GM21723 (cell line): ENCODE results near the gene WDFY3.
"Not testable (repeated sequence)": the region's sequence is repeated elsewhere in the genome, so short reads cannot be mapped to it uniquely, and the experiment has no call there.

Experiments used
- ATAC-seq: cut with Tn5 transposase; IDR thresholded peaks from one replicate; pipeline ENCODE4 v1.9.1; 2021; ENCODE audit warnings: mild to moderate bottlenecking, moderate library complexity; ENCODE audit not compliant: unreplicated experiment

WDFY3 gene

GRCh38 chr4:84727491-84727890 lies 239.0 kb downstream of the WDFY3 start:
- ATAC-seq = no peak

GRCh38 chr4:84726356-84726755 lies 240.1 kb downstream of the WDFY3 start:
- no peak for ATAC-seq

DNA sequence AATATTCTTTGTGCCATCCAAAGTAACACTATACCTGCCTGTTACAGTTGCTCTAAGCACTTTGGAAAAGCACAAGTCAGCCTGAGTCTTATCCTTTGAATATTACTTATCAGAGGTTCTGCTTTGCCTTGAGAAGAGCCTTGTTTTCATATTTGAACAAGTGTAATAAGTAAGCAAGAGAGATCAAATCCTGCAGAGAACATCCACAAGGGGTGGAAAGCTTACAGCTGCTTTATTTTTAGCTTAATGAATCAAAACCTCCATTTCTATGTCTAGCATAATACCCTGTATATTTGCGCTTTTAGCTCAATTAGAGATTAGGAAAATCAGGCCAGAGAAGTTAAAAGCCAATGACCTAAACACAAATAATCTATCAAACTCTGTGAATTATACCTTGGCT lies 243.8 kb downstream of the WDFY3 start:
- ATAC-seq = no peak

GRCh38 chr4:84719115-84719514 lies 247.4 kb downstream of the WDFY3 start:
- no peak for ATAC-seq

DNA sequence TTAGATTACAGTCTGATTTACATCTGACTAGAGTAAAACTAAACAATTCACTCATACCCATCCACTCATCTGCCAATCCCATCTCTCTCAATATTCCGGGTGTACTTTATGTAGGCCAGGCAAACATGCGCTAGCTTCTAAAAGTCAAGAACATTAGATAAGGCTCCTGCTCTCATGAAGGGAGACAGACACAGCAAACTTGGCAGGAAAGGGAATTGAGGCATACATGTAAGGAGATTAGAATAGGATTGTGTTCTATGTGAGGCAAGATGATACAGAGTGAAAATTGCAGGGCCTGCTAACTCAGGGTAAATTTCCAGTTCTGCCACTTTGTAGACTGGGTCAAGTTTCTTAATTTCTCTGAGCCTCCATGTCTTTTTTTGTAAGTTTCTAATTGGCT lies 247.8 kb downstream of the WDFY3 start:
- no peak for ATAC-seq

GRCh38 chr4:84710548-84710947 lies 255.9 kb downstream of the WDFY3 start:
- ATAC-seq = no peak

DNA sequence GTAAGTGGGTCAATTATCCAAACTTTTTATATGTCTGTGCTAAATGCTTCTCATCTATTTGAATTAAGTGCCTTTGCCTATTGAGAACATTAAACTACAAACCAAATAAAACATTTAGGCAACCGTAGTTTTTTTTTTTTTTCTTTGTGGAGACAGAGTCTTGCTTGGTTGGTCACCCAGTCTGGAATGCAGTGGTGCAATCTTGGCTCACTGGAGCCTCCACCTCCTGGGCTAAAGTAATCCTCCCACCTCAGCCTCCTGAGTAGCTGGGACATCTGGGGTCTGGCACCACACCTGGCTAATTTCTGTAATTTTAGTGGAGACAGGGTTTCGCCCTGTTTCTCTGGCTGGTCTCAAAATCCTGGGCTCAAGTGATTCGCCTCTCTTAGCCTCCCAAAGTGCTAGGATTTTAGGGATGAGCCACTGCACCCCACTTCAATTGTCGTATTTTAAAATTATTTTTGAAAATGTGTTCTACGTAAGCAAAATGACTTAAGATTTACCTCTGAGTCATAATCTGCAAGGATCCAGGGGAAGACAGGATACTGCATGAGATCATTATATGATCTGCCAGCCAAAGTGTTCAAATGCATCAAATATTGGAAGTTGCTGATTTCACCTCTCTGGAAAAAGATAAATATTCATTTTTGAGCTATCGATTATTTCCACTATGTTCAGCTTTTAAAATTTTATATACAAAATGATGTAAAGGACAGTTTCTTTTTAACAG lies 257.9 kb downstream of the WDFY3 start:
- no peak for ATAC-seq

- no peak for ATAC-seq
These were observed 260.2 kb downstream of the WDFY3 start for GRCh38 chr4:84706286-84706685.

DNA sequence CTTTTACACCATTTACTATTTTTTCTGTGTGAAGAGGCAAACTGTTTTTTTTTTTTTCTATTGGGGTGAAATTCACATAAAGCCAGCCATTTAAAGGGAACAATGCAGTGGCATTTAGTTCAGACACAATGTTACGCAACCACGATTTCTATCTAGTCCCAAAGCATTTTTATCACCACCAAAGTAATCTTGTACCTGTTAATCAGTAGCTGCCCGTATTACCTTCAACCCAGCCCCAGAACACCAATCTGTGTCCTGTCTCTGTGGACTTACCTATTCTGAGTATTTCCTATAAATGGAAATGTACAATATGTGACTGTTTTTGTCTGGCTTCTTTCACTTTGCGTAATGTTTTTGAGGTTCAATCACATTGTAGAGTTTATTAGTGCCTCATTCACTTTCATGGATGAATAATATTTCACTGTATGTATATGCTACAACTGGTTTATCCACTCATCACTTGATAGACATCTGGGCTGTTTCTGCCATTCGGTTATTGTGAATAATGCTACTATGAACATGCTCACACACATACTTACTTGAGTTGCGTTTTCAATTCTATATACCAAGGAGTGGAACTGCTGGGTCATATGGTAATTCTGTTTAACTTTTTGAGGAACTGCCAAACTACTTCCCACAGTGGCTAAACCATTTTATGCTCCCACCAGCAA lies 267.4 kb downstream of the WDFY3 start:
- ATAC-seq = no peak

- ATAC-seq = no peak
These were observed 268.8 kb downstream of the WDFY3 start for GRCh38 chr4:84697615-84698201.

- no peak for ATAC-seq
These were observed 269.3 kb downstream of the WDFY3 start for GRCh38 chr4:84697159-84697558.

GRCh38 chr4:84691800-84692199 lies 274.7 kb downstream of the WDFY3 start:
- no peak for ATAC-seq

DNA sequence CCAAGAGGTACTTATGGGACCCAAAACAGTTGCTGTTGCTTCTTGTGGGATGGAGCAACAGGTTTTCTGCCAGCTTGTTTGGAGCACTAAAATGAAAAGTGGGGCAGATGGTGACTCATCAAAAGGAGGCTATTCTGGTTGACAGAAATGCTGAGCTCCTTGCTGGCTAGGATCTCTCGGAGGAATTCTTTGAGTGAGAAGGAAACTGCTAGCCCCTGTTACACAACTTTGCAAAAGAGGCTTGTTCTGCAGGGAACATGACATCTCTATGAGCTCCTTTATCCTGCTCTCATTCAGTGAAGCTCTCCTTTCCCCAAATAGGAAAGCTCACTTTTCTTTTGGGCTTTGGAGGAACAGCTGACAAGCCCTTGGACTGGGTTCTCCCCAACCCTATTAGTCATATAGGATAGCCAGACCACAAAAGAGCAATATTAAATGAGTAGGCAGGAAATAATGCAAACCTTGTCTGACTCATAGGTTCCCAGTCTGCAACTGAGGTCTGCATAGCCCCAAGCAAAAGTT lies 275.3 kb downstream of the WDFY3 start:
- ATAC-seq = no peak

DNA sequence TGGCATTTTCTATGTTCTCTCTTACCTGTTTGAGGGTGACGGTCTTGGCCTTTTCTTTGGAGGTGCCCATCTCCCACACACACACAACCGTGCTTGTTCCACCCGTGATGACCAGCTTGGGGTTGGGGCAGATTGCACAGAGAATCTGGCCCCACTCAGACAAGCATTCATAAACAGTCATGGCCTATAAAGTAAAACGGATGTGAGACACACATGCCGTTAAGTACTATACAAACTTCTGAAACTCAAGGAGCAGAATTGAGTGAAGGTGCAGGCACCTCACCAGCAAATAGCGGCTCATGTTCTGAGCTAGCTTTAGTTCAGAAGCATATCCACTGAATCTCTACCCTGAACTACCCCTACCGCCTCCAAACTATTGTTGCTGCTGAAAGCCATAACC lies 276.0 kb downstream of the WDFY3 start:
- ATAC-seq = no peak

DNA sequence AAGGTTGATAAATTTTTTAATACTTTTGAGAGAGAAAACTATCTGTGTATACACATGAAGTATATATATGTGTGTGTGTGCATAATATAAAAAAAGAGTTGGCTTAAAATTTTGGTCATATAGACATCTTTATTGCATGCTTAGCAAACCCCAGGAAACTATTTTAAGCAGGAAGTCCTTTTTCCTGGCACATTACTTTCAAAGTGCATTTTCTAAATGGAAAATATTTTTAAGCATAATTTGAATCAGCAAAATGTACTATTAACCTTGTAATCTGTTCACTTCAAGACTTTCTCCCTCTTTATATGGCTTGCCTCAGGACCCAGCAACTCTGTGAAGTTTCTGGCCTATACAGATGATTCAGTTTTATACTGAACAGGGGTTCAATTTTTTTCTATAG lies 277.3 kb downstream of the WDFY3 start:
- ATAC-seq = no peak

DNA sequence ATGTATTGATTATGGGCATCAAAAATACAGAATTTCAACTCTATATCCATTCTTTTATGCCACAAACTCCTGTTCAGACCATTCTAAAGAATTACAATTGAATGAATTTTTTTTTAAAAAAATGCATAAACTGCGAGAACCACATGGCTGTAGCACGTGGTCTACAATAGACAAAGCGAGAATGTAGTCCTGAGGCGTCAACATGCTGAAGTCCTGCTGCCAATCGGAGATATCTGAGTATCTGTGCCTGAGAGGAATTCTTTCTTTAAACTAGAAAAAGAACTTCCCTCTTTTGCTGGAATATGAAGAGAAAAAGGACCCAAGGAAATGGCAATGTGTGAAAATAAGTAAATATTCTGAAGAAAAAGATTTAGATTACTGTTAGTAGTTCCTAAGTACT lies 277.9 kb downstream of the WDFY3 start:
- no peak for ATAC-seq

- ATAC-seq = no peak
These were observed 281.4 kb downstream of the WDFY3 start for GRCh38 chr4:84685105-84685504.

GRCh38 chr4:84684361-84684760 lies 282.1 kb downstream of the WDFY3 start:
- no peak for ATAC-seq

GRCh38 chr4:84683064-84683850 lies 283.2 kb downstream of the WDFY3 start:
- no peak for ATAC-seq

DNA sequence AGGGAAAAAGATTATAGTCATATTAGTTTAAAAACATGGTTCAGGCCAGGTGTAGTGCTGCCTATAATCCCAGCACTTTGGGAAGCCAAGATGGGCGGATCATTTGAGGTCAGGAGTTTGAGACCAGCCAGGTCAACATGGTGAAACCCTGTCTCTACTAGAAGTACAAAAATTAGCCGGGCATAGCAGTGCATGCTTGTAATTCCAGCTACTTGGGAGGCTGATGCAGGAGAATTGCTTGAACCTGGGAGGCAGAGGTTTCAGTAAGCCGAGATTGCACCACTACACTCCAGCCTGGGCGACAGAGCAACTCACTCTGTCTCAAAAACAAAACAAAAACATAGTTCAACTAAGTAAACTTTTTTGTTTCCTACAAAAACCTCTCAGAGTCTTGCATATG lies 283.8 kb downstream of the WDFY3 start:
- not testable (repeated sequence) for ATAC-seq
